Loucy (cell line): ENCODE data around the gene ZFYVE16.

Experiments
- H2AFZ ChIP-seq: fragments of 200-600 bp; sonication (generic); 2 replicates; pipeline ENCODE4 v1.6.0; 2016; ENCODE audit warnings: antibody characterized with exemption, mild to moderate bottlenecking, low read length, moderate library complexity
- H3F3A ChIP-seq: fragments of 200-600 bp; 2 replicates; pipeline ENCODE4 v1.6.0; 2016; ENCODE audit warnings: antibody characterized with exemption, low read depth, mild to moderate bottlenecking
- H3K27me3 ChIP-seq: fragments of 200-600 bp; sonication (generic); 2 replicates; pipeline ENCODE4 v1.6.1; 2014; ENCODE audit warnings: low read length, mild to moderate bottlenecking; ENCODE audit not compliant: insufficient read depth, poor library complexity, severe bottlenecking
- H3K36me3 ChIP-seq: fragments of 200-600 bp; sonication (generic); 2 replicates; pipeline ENCODE4 v1.6.1; 2016; ENCODE audit warnings: low read length; ENCODE audit not compliant: insufficient read depth
- H3K4me1 ChIP-seq: fragments of 200-600 bp; sonication (generic); 2 replicates; pipeline ENCODE4 v1.5.1; 2014; ENCODE audit warnings: low read length, mild to moderate bottlenecking; ENCODE audit not compliant: insufficient read depth, poor library complexity, severe bottlenecking
- H3K4me2 ChIP-seq: fragments of 200-600 bp; sonication (generic); 2 replicates; pipeline ENCODE4 v1.6.0; 2014; ENCODE audit warnings: antibody characterized with exemption, low read length, low read depth, mild to moderate bottlenecking; ENCODE audit not compliant: poor library complexity, severe bottlenecking
- H3K4me3 ChIP-seq: fragments of 200-600 bp; sonication (generic); 2 replicates; pipeline ENCODE4 v1.5.1; 2014; ENCODE audit warnings: low read length, mild to moderate bottlenecking, mixed read lengths; ENCODE audit not compliant: poor library complexity, severe bottlenecking
- H3K79me2 ChIP-seq: fragments of 200-600 bp; sonication (generic); 2 replicates; pipeline ENCODE4 v1.6.1; 2014; ENCODE audit warnings: low read length; ENCODE audit not compliant: insufficient read depth
- H3K9ac ChIP-seq: fragments of 200-600 bp; sonication (generic); 2 replicates; pipeline ENCODE4 v1.6.0; 2014; ENCODE audit warnings: mild to moderate bottlenecking, low read depth, low read length, moderate library complexity; ENCODE audit not compliant: poor library complexity, severe bottlenecking
- H3K9me2 ChIP-seq: fragments of 200-600 bp; sonication (generic); replicated peaks from 2 replicates; pipeline ENCODE4 v1.6.1; 2016; ENCODE audit warnings: low read depth, low read length, mixed read lengths
- H3K9me3 ChIP-seq: fragments of 200-600 bp; sonication (generic); 2 replicates; pipeline ENCODE4 v1.6.1; 2014; ENCODE audit warnings: mild to moderate bottlenecking, antibody characterized with exemption, low read length, low read depth; ENCODE audit not compliant: insufficient read depth
- H4K20me1 ChIP-seq: fragments of 200-600 bp; sonication (generic); 2 replicates; pipeline ENCODE4 v1.6.0; 2014; ENCODE audit warnings: antibody characterized with exemption, low read length, mild to moderate bottlenecking; ENCODE audit not compliant: insufficient read depth, poor library complexity, severe bottlenecking
- CTCF ChIP-seq: fragments of 200-600 bp; sonication (generic); conservative IDR thresholded peaks from 2 replicates; pipeline ENCODE4 v1.5.1; 2014; ENCODE audit warnings: mild to moderate bottlenecking, antibody characterized with exemption, low read length
- EZH2phosphoT487 ChIP-seq: fragments of 200-600 bp; IDR thresholded peaks from 2 replicates; pipeline ENCODE4 v1.6.1; 2018; ENCODE audit warnings: antibody characterized with exemption, mild to moderate bottlenecking, moderate library complexity, borderline replicate concordance

The ZFYVE16 gene

DNA sequence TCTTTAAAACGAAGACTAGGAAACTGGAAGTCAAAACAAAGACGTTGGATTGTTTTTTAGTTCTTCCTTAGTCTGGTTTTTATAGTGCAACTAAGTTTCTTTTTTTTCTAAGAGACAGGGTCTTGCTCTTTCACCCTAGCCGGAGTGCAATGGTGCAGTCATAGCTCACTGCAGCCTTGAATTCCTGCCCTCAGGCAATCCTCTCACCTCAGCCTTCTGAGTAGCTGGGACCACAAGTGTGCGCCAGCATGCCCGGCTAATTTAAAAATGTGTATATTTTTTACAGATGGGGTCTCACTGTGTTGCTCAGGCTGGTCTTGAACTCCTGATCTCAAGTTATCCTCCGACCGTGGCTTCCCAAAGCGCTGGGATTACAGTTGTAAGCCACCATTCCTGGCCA lies 27.6 kb downstream of the ZFYVE16 start:
- Histone ChIP-seq H3K4me3 (no peak overlapping the region), H2AFZ (no peak overlapping the region), H3K9me3 (no peaks in the 10 kb centered on the region), H4K20me1 (peaks cover 3% of the 10 kb centered on the region), H3K79me2 (no peaks in the 10 kb centered on the region), H3K27me3 (no peaks in the 10 kb centered on the region), H3K9ac (no peak overlapping the region), H3K9me2 (no peaks in the 10 kb centered on the region), H3K4me1 (peaks cover 5% of the 10 kb centered on the region), H3K4me2 (no peak overlapping the region), H3K36me3 (peaks cover 44% of the 10 kb centered on the region; the same call in 1 of the 2 replicates), H3F3A (no peaks in the 10 kb centered on the region)
- TF ChIP-seq CTCF: no peak
- no peak for TF ChIP-seq EZH2phosphoT487

GRCh38 chr5:80437326-80437725 lies 29.5 kb downstream of the ZFYVE16 start:
- Histone ChIP-seq H3K9me2 (no peaks in the 10 kb centered on the region), H2AFZ (no peak overlapping the region), H3K27me3 (no peaks in the 10 kb centered on the region), H3F3A (no peaks in the 10 kb centered on the region), H4K20me1 (peaks cover 3% of the 10 kb centered on the region), H3K9me3 (no peaks in the 10 kb centered on the region), H3K4me3 (no peak overlapping the region), H3K4me1 (peaks cover 9% of the 10 kb centered on the region), H3K4me2 (no peak overlapping the region), H3K36me3 (peaks cover 53% of the 10 kb centered on the region; the same call in 1 of the 2 replicates), H3K9ac (no peak overlapping the region), H3K79me2 (no peaks in the 10 kb centered on the region)
- TF ChIP-seq CTCF: no peak
- no peak for TF ChIP-seq EZH2phosphoT487

GRCh38 chr5:80438739-80439138 lies 30.9 kb downstream of the ZFYVE16 start:
- Histone ChIP-seq H3K9ac (no peak overlapping the region), H3K36me3 (peaks cover 63% of the 10 kb centered on the region; the same call in 1 of the 2 replicates)
- TF ChIP-seq CTCF (no peak), EZH2phosphoT487 (no peak)

More at GRCh38 chr5:80438739-80439138, 30.9 kb downstream of the ZFYVE16 start:
- Histone ChIP-seq H3F3A (no peaks in the 10 kb centered on the region), H3K9me2 (no peaks in the 10 kb centered on the region), H3K79me2 (no peaks in the 10 kb centered on the region), H3K4me1 (peaks cover 9% of the 10 kb centered on the region), H2AFZ (no peak overlapping the region), H3K9me3 (no peaks in the 10 kb centered on the region), H4K20me1 (peaks cover 3% of the 10 kb centered on the region), H3K27me3 (no peaks in the 10 kb centered on the region), H3K4me3 (no peak overlapping the region), H3K4me2 (no peak overlapping the region)
